SK-N-SH treated with all-trans-retinoic acid at 6 μM for 48 hours (cell line): ENCODE measurements around the gene BICDL1.

ENCODE experiments used
- ATAC-seq: fragments of 200-7000 bp; cut with Tn5 transposase; 3 replicates; pipeline ENCODE4 v1.9.1; 2020; ENCODE audit warnings: mild to moderate bottlenecking, moderate library complexity
- ARNTL ChIP-seq: fragments of 450-650 bp; formaldehyde crosslinking; IDR thresholded peaks from 2 replicates; pipeline ENCODE4 v1.5.0; 2020; ENCODE audit warnings: low read depth, mild to moderate bottlenecking, moderate library complexity, borderline replicate concordance
- BACH2 ChIP-seq: fragments of 250-450 bp; sonication (Bioruptor Pico); IDR thresholded peaks from 2 replicates; pipeline ENCODE4 v1.9.0; 2021; ENCODE audit warnings: mild to moderate bottlenecking, borderline replicate concordance
- CREB5 ChIP-seq: fragments of 250-450 bp; sonication (Bioruptor Pico); IDR thresholded peaks from 2 replicates; pipeline ENCODE4 v1.5.1; 2020; ENCODE audit warnings: low read depth, mild to moderate bottlenecking, moderate library complexity
- CSRNP3 ChIP-seq: fragments of 250-450 bp; sonication (Bioruptor Pico); IDR thresholded peaks from 2 replicates; pipeline ENCODE4 v1.5.1; 2021; ENCODE audit warnings: mild to moderate bottlenecking, moderate library complexity
- ESRRG ChIP-seq: fragments of 250-450 bp; sonication (Bioruptor Pico); IDR thresholded peaks from 2 replicates; pipeline ENCODE4 v1.6.1; 2021; ENCODE audit warnings: mild to moderate bottlenecking
- GLIS3 ChIP-seq: fragments of 250-450 bp; sonication (Bioruptor Pico); IDR thresholded peaks from 2 replicates; pipeline ENCODE4 v1.5.0; 2020; ENCODE audit warnings: mild to moderate bottlenecking, moderate library complexity
- OSR1 ChIP-seq: fragments of 250-450 bp; sonication (Bioruptor Pico); IDR thresholded peaks from 2 replicates; pipeline ENCODE4 v1.8.0; 2022; ENCODE audit warnings: moderate library complexity, mild to moderate bottlenecking, inconsistent platforms
- PATZ1 ChIP-seq: fragments of 250-450 bp; sonication (Bioruptor Pico); IDR thresholded peaks from 2 replicates; pipeline ENCODE4 v1.8.0; 2020; ENCODE audit warnings: mild to moderate bottlenecking, moderate library complexity, borderline replicate concordance
- POU6F1 ChIP-seq: fragments of 250-450 bp; sonication (Bioruptor Pico); IDR thresholded peaks from 2 replicates; pipeline ENCODE4 v1.8.0; 2021; ENCODE audit warnings: low read depth, mild to moderate bottlenecking, moderate library complexity, borderline replicate concordance
- PPARA ChIP-seq: fragments of 250-450 bp; sonication (Bioruptor Pico); IDR thresholded peaks from 2 replicates; pipeline ENCODE4 v1.5.0; 2020; ENCODE audit warnings: mild to moderate bottlenecking, borderline replicate concordance
- SNAI2 ChIP-seq: fragments of 250-450 bp; sonication (Bioruptor Pico); IDR thresholded peaks from 2 replicates; pipeline ENCODE4 v1.5.0; 2020; ENCODE audit warnings: mild to moderate bottlenecking, moderate library complexity
- TCF4 ChIP-seq: fragments of 250-450 bp; sonication (Bioruptor Pico); IDR thresholded peaks from 2 replicates; pipeline ENCODE4 v1.8.0; 2021; ENCODE audit warnings: mild to moderate bottlenecking, moderate library complexity, borderline replicate concordance
- TOX ChIP-seq: fragments of 250-450 bp; sonication (Bioruptor Pico); IDR thresholded peaks from 2 replicates; pipeline ENCODE4 v1.8.0; 2021; ENCODE audit warnings: mild to moderate bottlenecking, moderate library complexity, borderline replicate concordance
- ZC3H10 ChIP-seq: fragments of 250-450 bp; sonication (Bioruptor Pico); IDR thresholded peaks from 2 replicates; pipeline ENCODE4 v1.5.1; 2021; ENCODE audit warnings: mild to moderate bottlenecking, moderate library complexity
- ZFP3 ChIP-seq: fragments of 250-450 bp; sonication (Bioruptor Pico); IDR thresholded peaks from 2 replicates; pipeline ENCODE4 v1.5.0; 2020; ENCODE audit warnings: mild to moderate bottlenecking, moderate library complexity
- ZFP30 ChIP-seq: fragments of 450-650 bp; formaldehyde crosslinking; IDR thresholded peaks from 2 replicates; pipeline ENCODE4 v1.5.0; 2022; ENCODE audit warnings: mild to moderate bottlenecking, moderate library complexity
- ZNF70 ChIP-seq: fragments of 450-650 bp; formaldehyde crosslinking; IDR thresholded peaks from 2 replicates; pipeline ENCODE4 v1.5.0; 2020; ENCODE audit warnings: mild to moderate bottlenecking, moderate library complexity
- ZNF8 ChIP-seq: fragments of 450-650 bp; formaldehyde crosslinking; IDR thresholded peaks from 2 replicates; pipeline ENCODE4 v1.5.0; 2020; ENCODE audit warnings: mild to moderate bottlenecking, moderate library complexity
- TF ChIP-seq, protein P1 (sequence below): fragments of 250-450 bp; sonication (Bioruptor Pico); IDR thresholded peaks from 2 replicates; pipeline ENCODE4 v1.5.0; 2020; ENCODE audit warnings: mild to moderate bottlenecking, moderate library complexity

Gene BICDL1

GRCh38 chr12:120090626-120091295, 101.7 kb downstream of the BICDL1 start (continued):
- TF ChIP-seq, protein P1, sequence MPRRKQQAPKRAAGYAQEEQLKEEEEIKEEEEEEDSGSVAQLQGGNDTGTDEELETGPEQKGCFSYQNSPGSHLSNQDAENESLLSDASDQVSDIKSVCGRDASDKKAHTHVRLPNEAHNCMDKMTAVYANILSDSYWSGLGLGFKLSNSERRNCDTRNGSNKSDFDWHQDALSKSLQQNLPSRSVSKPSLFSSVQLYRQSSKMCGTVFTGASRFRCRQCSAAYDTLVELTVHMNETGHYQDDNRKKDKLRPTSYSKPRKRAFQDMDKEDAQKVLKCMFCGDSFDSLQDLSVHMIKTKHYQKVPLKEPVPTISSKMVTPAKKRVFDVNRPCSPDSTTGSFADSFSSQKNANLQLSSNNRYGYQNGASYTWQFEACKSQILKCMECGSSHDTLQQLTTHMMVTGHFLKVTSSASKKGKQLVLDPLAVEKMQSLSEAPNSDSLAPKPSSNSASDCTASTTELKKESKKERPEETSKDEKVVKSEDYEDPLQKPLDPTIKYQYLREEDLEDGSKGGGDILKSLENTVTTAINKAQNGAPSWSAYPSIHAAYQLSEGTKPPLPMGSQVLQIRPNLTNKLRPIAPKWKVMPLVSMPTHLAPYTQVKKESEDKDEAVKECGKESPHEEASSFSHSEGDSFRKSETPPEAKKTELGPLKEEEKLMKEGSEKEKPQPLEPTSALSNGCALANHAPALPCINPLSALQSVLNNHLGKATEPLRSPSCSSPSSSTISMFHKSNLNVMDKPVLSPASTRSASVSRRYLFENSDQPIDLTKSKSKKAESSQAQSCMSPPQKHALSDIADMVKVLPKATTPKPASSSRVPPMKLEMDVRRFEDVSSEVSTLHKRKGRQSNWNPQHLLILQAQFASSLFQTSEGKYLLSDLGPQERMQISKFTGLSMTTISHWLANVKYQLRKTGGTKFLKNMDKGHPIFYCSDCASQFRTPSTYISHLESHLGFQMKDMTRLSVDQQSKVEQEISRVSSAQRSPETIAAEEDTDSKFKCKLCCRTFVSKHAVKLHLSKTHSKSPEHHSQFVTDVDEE (CRISPR knock-in tag) = no peak
- no peak for TF ChIP-seq SNAI2 (CRISPR knock-in tag)

DNA sequence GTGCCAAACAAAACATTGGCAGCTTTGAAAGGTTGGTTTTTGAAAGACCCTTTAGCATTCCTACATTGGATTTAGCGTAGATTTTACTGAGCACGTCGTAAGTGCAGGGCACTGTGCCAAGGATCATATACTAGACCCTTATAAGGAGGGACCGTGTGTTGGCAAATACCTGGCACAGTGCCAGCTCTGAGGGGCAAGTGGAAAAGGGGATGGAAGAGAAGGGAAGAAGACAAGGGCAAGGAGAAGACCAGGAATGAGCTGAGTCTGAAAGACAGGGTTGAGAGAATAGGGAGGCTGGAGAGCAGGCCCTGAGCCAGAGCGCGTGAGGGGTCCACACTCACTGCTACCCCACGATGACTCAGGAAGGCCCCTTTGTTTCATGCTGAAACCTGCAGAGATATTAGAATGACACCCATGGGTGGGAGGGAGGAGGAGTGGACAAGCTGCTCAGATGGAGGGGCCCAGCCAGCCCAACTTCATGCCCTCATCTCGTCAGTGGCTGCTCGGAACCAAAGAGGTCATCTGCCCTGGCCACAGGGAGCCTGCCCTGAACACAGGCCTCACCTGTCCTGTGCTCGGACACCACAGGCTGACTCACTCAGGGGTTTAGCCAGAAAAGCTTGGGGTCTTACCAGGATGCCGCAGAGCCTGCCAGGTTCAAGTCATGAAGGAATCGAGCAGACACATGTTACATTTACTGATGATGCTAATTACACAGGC, 102.5 kb downstream of the BICDL1 start:
- no peak for TF ChIP-seq GLIS3 (CRISPR knock-in tag)
- no peak for TF ChIP-seq SNAI2 (CRISPR knock-in tag)
- TF ChIP-seq ZFP30 = no peak
- no peak for TF ChIP-seq ZNF8 (CRISPR knock-in tag)
- TF ChIP-seq BACH2 (CRISPR knock-in tag) = no peak
- TF ChIP-seq TOX (CRISPR knock-in tag) = no peak
- TF ChIP-seq POU6F1 (CRISPR knock-in tag) = no peak
- TF ChIP-seq OSR1 (CRISPR knock-in tag) = no peak
- no peak for TF ChIP-seq ZFP3 (CRISPR knock-in tag)
- no peak for TF ChIP-seq PPARA
- no peak for TF ChIP-seq ARNTL
- no peak for TF ChIP-seq ZC3H10 (CRISPR knock-in tag)
- TF ChIP-seq, protein P1 (CRISPR knock-in tag) = no peak
- TF ChIP-seq CSRNP3 (CRISPR knock-in tag) = no peak
- no peak for TF ChIP-seq CREB5
- TF ChIP-seq TCF4 = no peak
- no peak for TF ChIP-seq ZNF70 (CRISPR knock-in tag)
- no peak for TF ChIP-seq ESRRG (CRISPR knock-in tag)
- no peak for ATAC-seq

GRCh38 chr12:120092551-120093335, 103.7 kb downstream of the BICDL1 start:
- no peak; the same call in 2 of the 3 replicates for ATAC-seq
- TF ChIP-seq PATZ1 (no peak), OSR1 (CRISPR knock-in tag) (no peak)
